TTC549 (cell line): ENCODE measurements around the gene CPEB3.
A peak's percentile ranks its signal among the peaks of the same experiment; 100 is the strongest.
"Not testable (repeated sequence)": the region's sequence is repeated elsewhere in the genome, so short reads cannot be mapped to it uniquely, and the experiment has no call there.

ENCODE experiments used
- FAIRE-seq: peaks from 2 replicates; lab custom pipeline; 2012; peaks lifted over from hg19 to GRCh38; lab: Jason Lieb, UNC

The CPEB3 gene

DNA sequence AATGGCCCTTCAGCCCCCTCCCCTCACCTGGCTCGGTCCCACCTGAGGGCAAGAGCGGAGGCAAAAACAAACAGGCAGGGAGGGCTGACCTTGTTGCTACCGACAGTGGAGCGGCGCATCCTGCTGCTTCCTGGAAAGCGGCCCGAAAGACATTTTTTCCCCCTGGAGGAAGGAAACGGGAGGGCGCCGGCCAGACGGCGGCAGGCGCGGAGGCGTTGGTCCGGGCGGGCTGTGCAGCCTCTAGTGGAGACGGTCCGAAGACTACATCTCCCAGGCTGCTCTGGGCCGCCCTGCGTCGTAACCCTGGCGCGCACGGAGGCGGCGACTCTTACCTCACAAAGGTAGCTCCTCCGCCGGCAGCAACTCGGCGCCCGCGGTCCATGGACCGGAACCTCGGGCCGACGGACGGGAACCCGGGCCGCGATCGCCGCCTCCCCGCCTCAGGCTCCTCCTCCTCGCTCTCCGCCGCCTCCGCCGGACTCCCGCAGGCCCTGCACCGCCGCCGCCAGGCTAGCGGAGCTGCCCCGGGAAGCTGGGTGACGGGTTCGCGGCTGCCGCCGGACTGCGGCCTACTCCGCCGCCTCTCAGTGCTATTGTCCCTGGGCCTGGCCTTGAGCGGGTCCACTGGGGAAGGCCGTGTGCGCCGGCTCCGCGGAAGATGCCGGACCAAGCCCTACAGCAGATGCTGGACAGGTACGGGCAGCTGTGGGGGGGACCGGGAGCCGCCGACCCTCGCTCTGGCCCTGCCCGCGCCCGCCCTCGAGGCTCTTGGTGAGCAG lies at the start of gene CPEB3, which contains the start of gene MARCHF5:
TSS of gene CPEB3 (minus strand) at position 242 of the 779 bp plus-strand sequence. CDS start 50,728 bp downstream, outside the sequence.
TSS of gene MARCHF5 (plus strand) at position 331 of the 779 bp plus-strand sequence. CDS start at position 659, 328 bp downstream.
- peak; percentile 77 for FAIRE-seq

DNA sequence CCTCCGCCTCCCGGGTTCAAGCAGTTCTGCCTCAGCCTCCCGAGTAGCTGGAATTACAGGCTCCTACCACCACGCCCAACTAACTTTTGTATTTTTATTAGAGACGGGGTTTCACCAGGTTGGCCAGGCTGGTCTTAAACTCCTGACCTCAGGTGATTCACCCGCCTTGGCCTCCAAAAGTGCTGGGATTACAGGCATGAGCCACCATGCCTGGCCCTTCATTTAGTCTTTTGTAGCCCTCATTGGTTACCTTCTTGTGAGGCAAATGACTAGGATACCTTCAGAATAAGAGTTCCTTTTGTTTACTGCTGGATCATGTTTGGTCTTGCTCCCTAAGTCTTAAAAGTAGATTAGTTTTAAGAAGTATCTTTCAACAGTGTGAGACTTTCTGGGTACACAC lies 39.0 kb upstream of the CPEB3 start:
- not testable (repeated sequence) for FAIRE-seq

DNA sequence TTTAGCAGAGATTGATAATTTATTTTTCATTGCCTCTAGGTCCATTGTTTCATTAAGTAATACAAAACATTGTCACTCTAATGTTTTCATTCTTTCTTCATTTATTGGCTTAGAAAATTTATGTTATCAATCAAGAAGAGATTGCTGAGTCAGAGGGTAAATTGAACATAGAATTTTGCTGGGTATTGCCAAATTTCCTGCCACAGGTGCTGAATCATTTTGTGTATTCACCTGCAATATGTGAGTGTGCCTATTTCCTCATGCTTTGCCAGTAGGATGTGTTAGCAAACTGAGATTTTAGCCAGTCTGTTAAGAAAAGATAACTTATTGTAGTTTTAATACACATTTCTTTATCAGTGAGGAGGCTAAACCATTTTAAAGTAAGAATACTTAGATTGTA lies 38.1 kb upstream of the CPEB3 start:
- no peak for FAIRE-seq

DNA sequence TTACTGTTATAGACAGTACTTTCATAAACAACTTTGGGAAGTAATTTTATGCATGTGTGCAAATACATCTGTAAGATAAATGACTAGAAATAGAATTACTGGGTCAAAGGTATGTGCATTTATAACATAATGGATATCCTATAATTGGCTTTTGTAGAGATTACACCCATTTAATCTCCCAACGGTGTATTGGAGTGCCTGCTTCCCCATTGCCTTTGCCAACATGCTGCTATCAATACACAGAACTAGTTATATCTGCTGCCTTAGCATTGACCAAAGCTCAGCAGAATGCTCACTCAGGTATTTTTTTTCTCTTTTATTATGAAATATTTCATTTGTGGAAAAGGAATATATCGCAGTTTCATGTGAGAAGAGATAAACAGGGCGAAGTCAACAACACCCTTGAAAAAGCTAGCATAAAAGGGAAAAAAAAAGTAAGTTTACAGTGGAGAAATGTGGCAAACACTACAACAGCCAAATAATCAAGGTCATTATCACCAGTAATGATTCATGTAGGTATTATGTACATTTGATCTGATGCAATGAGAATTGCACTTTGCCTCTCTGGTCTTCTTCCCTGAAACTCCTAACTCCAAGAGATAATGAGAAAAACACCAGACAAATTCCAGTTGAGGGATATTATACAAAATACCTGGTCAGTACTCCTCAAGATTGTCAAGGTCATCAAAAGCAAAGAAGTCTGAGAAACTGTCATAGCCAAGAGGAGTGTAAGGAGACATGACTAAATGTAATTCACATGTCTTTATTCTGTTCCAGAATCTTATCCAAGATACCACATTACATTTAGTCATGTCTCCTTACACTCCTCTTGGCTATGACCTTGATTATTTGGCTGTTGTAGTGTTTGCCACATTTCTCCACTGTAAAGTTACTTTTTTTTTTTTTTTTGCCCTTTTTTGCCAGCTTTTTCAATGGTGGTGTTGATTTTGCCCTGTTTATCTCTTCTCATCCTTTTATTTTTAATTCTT lies 36.9 kb upstream of the CPEB3 start:
- FAIRE-seq = no peak

DNA sequence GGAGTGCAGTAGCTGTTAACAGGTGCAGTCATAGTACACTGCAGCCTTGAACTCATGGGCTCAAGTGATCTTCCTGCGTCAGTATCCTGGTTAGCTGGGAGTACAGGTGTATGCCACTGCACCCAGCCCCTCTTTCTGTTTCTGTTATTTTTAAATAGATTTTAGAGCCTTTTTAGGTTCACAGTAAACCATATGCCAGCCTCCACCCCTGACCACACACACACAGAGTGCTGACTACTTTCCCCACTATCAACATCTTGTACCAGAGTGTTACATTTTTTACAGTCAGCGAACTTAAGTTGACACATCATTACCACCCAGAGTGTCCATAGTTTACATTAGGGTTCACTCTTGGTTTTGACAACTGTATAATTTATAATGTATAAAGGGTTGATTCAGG lies 32.2 kb upstream of the CPEB3 start:
- no peak for FAIRE-seq

DNA sequence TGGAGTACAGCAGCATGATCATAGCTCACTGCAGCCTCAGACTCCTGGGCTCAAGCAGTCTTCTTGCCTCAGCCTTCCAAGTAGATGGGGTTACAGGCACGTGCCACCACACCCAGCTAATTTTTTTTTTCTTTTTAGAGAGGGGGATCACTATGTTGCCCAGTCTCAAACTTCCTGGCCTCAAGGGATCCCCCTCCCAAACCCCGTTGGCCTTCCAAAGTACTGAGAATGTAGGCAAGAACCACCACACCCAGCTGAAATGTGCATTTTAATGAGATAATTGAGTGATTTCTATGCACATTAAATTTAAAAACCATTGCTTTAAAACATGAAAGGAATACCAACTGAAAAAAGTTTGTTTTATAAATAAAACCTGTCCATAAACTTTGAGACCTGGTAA lies 25.7 kb upstream of the CPEB3 start:
- no peak for FAIRE-seq

DNA sequence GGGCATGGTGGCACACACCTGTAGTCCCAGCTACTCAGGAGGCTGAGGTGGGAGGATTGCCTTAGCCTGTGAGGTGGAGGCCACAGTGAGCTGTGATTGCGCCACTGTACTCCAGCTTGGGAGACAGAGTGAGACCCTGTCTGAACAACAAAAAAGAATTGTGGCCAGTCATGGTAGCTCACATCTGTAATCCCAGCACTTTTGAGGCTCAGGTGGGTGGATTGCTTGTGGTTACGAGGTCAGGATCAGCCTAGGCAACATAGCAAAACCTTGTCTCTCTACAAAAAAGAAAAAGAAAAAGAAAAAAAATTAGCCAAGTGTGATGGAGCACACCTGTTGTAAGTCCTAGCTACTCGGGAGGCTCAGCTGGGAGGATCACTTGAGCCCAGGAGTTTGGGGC lies 22.9 kb upstream of the CPEB3 start:
- no peak for FAIRE-seq

DNA sequence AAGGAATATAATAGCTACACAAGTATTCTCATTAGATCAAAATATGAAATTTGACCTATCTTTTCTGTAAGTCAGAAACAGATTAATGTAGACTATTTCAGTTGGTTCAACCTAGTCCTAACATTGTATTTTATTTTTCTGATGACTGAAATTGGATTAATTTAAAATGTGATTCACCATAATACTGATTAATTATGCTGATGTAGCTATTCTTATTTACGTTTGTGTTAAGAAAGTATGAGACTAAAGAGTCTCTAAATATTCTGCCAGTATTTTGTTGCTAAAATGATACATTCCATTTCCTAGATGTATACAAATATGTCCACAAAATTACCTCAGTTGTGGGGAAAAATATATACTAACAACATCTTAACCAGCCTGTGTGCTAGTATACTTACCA lies 18.4 kb upstream of the CPEB3 start:
- no peak for FAIRE-seq

DNA sequence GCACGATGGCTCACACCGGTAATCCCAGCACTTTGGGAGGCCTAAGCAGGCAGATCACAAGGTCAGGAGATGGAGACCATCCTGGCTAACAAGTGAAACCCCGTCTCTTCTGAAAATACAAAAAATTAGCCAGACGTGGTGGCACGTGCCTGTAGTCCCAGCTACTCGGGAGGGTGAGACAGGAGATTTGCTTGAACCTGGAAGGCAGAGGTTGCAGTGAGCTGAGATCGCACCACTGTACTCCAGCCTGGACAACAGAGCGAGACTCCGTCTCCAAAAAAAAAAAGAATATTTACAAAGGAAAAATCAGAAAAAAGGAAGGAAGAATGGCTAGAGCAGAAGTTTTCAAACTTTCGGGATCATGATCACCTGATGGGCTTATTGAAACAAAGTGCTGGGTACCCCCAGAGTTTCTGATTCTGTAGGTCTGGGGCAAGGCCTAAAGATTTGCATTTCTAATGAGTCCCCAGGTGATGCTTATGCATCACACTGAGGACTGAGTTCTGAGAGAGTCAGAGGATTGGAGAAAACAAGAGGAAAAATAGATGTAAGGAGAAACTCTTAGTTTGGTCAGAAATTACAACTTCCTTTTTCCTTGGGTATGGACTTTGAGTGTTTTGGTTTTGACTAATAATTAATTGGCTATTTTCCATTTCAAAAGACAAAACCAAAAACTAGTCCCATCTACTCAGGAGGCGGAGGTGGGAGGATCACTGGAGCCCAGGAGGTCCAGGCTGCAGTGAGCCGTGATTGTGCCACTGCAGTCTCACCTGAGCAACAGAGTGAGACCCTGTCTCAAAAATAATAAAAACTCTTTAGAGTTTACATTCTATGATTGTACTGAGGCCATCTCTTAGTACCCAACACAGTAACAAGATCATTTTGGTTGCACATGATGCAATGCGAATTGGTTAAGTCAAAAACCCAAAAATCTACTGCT lies 14.5 kb upstream of the CPEB3 start:
- FAIRE-seq = no peak

DNA sequence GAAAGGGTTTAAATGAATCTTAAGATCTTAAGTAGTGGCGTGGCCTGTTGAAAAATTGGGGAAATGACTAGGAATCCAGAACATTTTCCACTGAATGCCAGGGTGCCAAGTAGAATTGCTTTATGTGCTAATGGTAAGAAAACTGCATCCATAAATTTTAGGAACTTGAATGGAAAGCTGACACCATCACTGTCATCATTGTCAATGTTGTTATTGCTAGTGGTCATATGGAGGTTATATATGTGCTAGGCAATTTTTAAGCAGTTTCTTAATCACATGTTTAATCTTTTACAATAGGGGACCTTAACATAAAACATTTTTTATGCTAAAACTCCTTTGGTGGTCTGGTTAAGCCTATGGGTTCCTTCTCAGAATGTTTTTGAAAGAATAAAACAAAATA lies 13.2 kb upstream of the CPEB3 start:
- FAIRE-seq = no peak

DNA sequence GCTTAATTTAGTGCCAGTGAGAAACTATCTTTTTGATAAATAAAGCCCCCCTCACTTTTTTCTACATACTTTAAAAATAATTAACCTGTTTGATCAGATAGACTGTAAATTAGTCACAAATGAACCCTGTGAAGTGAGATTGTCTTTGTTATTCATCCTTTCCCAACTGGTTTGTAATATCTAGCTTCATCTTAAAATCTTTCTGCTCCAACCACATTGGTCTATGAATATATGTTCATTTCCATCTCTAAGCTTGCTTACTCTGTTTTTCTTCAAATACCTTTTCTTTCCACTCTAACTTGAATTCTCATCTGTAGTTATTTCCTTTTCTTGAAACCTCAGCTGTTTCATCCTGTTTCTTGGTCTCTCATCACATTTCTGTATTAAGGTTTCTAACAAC lies 12.2 kb upstream of the CPEB3 start:
- no peak for FAIRE-seq

DNA sequence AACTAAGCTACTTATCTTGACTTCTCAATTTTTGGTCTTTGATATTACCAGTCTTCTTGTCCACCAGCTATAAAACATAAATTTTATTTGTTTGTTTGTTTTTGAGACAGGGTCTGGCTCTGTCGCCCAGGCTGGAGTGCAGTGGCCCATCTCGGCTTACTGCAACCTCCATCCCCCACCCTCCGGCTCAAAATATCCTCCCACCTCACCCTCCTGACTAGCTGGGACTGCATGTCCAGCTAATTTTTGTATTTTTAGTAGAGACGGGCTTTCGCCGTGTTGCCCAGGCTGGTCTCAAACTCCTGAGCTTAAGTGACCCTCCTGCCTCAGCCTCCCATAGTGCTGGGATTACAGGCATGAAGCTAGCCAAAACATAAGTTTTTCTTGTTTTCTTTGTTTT lies 7.6 kb upstream of the CPEB3 start:
- FAIRE-seq = no peak

DNA sequence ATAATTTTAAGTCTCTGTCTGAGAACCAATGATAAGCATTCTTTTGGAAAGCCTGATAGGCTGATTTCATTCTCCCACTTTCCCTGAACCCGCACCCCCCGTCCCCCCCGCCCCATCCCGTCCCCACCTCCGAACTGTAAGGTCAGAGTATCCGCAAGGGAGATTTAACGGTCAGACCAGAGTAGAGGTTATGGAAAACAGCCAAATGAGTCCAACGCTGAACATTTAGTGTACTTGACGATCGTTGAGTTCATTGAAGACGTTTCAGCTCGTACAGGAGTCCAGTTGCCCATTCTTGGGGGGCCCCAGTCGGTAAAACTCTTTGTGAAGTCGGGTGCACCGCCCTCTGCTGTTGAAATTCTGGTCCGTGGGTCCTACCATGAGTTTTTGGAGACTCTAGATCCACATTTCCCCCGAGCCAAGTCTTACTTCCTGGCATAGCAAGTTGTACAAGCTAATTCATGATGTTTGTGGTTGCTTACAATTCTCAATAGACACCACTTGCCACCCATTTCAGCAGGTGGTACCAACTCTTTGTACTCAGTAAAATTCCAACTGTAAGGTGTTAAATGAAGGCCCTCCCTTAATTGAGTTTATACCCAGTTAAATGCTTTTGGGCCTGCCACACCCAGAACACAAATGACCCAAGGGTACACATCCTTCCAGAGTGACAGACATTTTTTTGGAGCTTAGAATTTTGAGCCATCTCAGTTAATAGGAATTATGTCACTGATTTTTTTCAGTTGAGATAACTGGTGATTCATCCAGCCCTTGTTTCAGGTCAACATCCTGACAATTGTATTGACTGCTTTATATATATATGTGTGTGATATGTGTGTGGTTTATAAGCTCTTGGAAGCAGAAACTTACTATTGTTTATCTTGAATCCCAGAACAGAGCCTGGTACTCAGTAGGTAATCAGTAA lies 1.3 kb upstream of the CPEB3 start:
- no peak for FAIRE-seq

DNA sequence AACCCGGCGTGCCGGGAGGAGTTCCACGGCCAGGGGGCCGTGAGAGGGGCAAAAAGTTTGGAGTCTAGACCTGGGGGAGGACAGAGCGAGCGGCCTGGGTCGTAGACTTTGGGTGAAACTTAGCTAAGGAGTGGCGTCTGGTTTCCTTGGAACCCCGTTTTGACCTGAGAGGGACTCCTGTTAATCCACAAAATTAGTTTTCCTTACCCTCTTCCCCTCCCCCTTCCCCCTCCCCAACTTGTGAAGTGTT lies 663 bp upstream of the CPEB3 start:
- no peak for FAIRE-seq

DNA sequence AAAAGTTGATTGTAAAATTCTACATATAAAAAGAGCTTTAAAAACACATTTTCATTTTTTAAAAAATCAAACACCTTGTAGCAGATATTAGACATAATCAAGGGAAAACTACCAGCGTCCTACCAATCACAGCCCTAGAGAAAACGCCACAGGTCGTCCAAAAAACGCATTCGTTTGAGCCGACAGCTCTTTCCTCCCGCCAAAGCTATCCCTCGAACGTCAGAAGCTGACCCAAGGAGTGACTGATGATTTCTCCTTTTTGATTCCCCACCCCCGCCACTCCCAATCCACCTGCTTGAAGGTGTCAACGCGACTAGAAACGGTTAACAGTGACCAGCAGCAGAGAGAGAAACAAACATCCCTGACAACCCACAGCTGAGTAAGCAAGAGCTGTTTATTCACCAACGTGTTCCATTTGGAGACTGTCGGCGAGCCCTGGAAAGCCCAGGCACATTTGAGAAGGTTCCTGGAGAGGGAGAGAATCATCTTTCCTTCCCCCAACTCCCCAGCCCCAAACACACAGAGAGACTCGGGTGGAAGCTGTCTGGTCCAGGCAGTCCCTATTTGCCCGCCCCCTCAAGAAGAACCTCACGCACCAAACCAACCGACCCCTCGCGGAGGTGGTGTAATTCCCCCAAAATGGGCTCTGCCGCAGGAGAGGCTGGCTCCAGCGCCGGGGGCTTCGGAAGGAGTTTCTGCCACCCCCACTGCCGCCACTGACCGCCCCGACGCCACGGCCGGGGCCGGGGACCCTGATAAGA lies 622 bp downstream of the CPEB3 start:
- no peak for FAIRE-seq

DNA sequence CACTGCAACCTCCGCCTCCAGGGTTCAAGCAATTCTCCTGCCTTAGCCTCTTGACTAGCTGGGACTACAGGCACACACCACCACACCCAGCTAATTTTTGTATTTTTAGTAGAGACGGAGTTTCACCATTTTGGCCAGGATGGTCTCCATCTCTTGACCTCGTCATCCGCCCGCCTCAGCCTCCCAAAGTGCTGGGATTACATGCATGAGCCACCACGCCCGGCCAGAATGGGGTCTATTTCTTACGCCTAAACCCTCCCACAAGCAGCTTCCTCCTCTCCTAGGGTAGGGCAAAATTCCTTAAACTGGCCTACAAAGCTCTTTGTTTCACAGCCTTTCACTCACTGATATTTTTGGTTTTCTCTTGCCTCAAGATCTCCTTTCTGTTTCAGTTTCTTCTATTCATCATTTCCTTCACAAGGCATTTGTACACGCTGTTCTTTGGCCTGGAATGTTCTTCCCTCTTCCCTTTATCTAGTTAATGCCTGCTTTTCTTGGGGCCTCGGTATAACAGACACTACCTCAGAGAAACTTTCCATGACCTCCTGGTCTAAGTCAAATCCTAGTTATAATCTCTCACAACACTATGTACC lies 6.7 kb downstream of the CPEB3 start:
- FAIRE-seq = no peak

DNA sequence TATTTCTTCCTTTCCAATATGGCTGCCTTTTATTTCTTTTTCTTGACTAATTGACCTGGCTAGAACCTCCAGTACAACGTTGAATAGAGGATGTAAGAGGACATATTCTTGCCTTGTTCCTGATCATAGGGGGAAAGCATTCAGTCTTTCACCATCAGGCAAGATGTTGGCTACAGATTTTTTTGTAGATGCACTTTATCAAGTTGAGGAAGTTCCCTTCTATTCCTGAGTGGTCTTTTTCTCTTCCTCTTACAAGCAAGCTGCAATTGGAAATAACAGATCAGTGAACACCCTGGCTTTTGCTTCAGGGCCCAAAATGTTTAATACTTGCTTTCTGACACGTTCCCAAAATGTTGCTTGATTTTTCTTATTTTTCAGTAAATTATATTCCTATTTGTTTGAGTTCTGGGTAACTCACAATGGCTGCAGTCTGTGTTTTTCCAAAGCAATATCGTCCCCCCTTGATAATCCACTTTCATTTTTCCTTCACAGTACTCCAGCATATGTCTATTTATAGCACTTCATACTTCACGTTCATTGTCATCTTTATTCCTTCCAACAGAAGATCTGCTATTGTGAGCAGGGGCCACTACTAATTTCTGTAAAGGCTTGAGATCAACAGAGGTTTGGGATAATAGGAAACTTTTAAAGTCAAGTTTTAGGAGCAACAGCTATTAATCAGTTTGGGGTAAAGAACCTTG lies 11.7 kb downstream of the CPEB3 start:
- FAIRE-seq = no peak

DNA sequence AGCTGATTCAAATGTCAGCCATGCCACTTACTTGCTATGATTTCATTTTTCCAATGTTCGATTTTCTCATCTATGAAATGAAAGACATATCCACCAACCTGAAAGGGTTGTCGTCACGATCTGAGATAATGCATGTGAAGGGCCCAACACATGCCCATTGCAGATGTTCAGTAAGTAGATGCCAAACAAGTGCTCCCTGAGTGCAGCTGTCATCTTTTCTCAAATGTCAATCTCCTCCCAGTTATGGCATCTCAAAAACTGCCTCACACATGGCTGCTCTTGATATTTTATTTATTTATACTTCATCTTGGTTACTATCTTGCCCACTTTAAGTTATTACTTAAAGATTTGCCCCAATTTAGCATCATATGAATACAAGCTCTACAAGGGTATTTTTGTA lies 16.8 kb downstream of the CPEB3 start:
- FAIRE-seq = no peak

DNA sequence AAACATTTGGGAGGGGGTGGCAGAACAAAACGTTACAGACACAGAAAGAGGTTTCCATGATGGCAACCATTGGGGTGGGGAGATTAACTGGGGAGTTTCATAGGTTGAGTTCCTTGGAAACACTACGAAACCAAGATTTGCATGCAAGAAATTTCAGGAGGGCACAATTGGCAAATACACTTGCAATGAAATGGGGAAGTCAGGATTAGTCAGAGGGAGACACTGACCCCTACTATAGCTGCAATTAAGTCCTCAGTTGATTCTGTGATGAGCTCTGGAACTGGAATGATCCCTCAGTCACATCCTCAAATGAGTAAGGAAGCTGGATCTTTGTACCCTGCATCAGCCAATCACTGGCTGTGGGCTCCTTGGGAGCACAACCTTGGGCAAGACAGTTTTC lies 22.1 kb downstream of the CPEB3 start:
- FAIRE-seq = no peak
